Neural cell (in vitro differentiated cells): ENCODE measurements around the gene CTDSPL. TPM values are rescaled to one million over a fixed set of nuclear protein-coding genes. Genes with fewer than 3 reads are reported as not detected.

Experiments used
- H2AFZ ChIP-seq: fragments of 200-600, 300-800 bp; sonication (generic), shearing (Covaris generic); 2 replicates; pipeline ENCODE4 v1.6.0; 2014; ENCODE audit warnings: low read depth, mild to moderate bottlenecking, antibody characterized with exemption, low read length, moderate library complexity
- H3F3A ChIP-seq: fragments of 200-600 bp; shearing (Covaris generic); 2 replicates; pipeline ENCODE4 v1.6.1; 2016; ENCODE audit warnings: mild to moderate bottlenecking, moderate library complexity, mixed read lengths, antibody characterized with exemption, low read length; ENCODE audit not compliant: insufficient read depth, poor library complexity, severe bottlenecking
- H3K27ac ChIP-seq: fragments of 200-600, 300-800 bp; sonication (generic), shearing (Covaris generic); 2 replicates; pipeline ENCODE4 v1.5.1; 2014; ENCODE audit warnings: mild to moderate bottlenecking, low read length, moderate library complexity
- H3K27me3 ChIP-seq: fragments of 300-800, 200-600 bp; sonication (generic), shearing (Covaris generic); 2 replicates; pipeline ENCODE4 v1.6.0; 2014; ENCODE audit warnings: mild to moderate bottlenecking, low read depth, low read length, moderate library complexity; ENCODE audit not compliant: insufficient read depth
- H3K36me3 ChIP-seq: fragments of 300-800, 200-600 bp; sonication (generic), shearing (Covaris generic); 2 replicates; pipeline ENCODE4 v1.5.1; 2014; ENCODE audit warnings: mild to moderate bottlenecking, antibody characterized with exemption, low read length, moderate library complexity; ENCODE audit not compliant: insufficient read depth
- H3K4me2 ChIP-seq: fragments of 300-800, 200-600 bp; sonication (generic), shearing (Covaris generic); 2 replicates; pipeline ENCODE4 v1.6.0; 2014; ENCODE audit warnings: mild to moderate bottlenecking, low read length
- H3K4me3 ChIP-seq: fragments of 300-800, 200-600 bp; sonication (generic), shearing (Covaris generic); 2 replicates; pipeline ENCODE4 v1.5.1; 2014; ENCODE audit warnings: mild to moderate bottlenecking, low read length, moderate library complexity
- H3K79me2 ChIP-seq: fragments of 200-600 bp; shearing (Covaris generic); replicated peaks from 2 replicates; pipeline ENCODE4 v1.6.0; 2014; ENCODE audit warnings: mild to moderate bottlenecking, low read length, moderate library complexity; ENCODE audit not compliant: insufficient read depth
- H3K9ac ChIP-seq: fragments of 300-800, 200-600 bp; sonication (generic), shearing (Covaris generic); 2 replicates; pipeline ENCODE4 v1.6.1; 2016; ENCODE audit warnings: mild to moderate bottlenecking, low read length, mixed read lengths
- H3K9me2 ChIP-seq: fragments of 200-600 bp; shearing (Covaris generic); 2 replicates; pipeline ENCODE4 v1.6.1; 2016; ENCODE audit warnings: mild to moderate bottlenecking, low read length, mixed read lengths; ENCODE audit not compliant: insufficient read depth
- H3K9me3 ChIP-seq: fragments of 200-600, 300-800 bp; sonication (generic), shearing (Covaris generic); 2 replicates; pipeline ENCODE4 v1.6.1; 2016; ENCODE audit warnings: mild to moderate bottlenecking, mixed run types, low read length, moderate library complexity, mixed read lengths
- H4K20me1 ChIP-seq: fragments of 200-600 bp; shearing (Covaris generic); 2 replicates; pipeline ENCODE4 v1.6.1; 2016; ENCODE audit warnings: mild to moderate bottlenecking, mixed run types; ENCODE audit not compliant: insufficient read depth
- CTCF ChIP-seq: fragments of 450-650 bp; IDR thresholded peaks from 2 replicates; pipeline ENCODE4 v1.5.1; 2014; ENCODE audit warnings: antibody characterized with exemption, mild to moderate bottlenecking, moderate library complexity; ENCODE audit not compliant: poor library complexity, severe bottlenecking
- EP300 ChIP-seq: fragments of 450-650 bp; conservative IDR thresholded peaks from 2 replicates; pipeline ENCODE4 v1.6.1; 2014; ENCODE audit warnings: antibody characterized with exemption, mild to moderate bottlenecking, moderate library complexity; ENCODE audit not compliant: poor library complexity, severe bottlenecking
- EZH2 ChIP-seq: fragments of 200-600, 300-800 bp; shearing (Covaris generic), sonication (generic); IDR thresholded peaks from 2 replicates; pipeline ENCODE4 v1.6.1; 2014; ENCODE audit warnings: antibody characterized with exemption, low read length, borderline replicate concordance, mild to moderate bottlenecking; ENCODE audit not compliant: insufficient read depth, poor library complexity, severe bottlenecking
- MXI1 ChIP-seq: fragments of 450-650 bp; conservative IDR thresholded peaks from 2 replicates; pipeline ENCODE4 v1.6.1; 2014; ENCODE audit warnings: antibody characterized with exemption, mild to moderate bottlenecking; ENCODE audit not compliant: poor library complexity, severe bottlenecking
- POLR2AphosphoS5 ChIP-seq: IDR thresholded peaks from 2 replicates; pipeline ENCODE4 v1.6.1; 2012
- RAD21 ChIP-seq: fragments of 450-650 bp; conservative IDR thresholded peaks from 2 replicates; pipeline ENCODE4 v1.6.1; 2014; ENCODE audit warnings: antibody characterized with exemption, mild to moderate bottlenecking, moderate library complexity
- REST ChIP-seq: IDR thresholded peaks from 2 replicates; pipeline ENCODE4 v1.6.1; 2012; ENCODE audit warnings: borderline replicate concordance
- SMC3 ChIP-seq: fragments of 450-650 bp; conservative IDR thresholded peaks from 2 replicates; pipeline ENCODE4 v1.6.1; 2014; ENCODE audit warnings: antibody characterized with exemption, mild to moderate bottlenecking, moderate library complexity; ENCODE audit not compliant: poor library complexity
- TAF1 ChIP-seq: IDR thresholded peaks from 2 replicates; pipeline ENCODE4 v1.6.1; 2012; ENCODE audit warnings: low read depth
- polyA plus RNA-seq: library from polyadenylated mRNA; depleted of rRNA; stranded (reverse); fragments of >200 nt; gene quantifications from 2 replicates; pipeline ENCODE4 v1.2.3, GENCODE V29; 2014

Gene CTDSPL
- polyA plus RNA-seq, 1 donor from 2014 or later = 17.0 TPM

- TF ChIP-seq TAF1 = no peak
- no peak for TF ChIP-seq RAD21
- no peak for TF ChIP-seq REST
- no peak for TF ChIP-seq MXI1
- no peak for TF ChIP-seq EZH2
- no peaks in the 10 kb centered on the region for H3F3A ChIP-seq
- no peaks in the 10 kb centered on the region for H3K36me3 ChIP-seq
- H3K9me3 ChIP-seq = no peaks in the 10 kb centered on the region
- H3K79me2 ChIP-seq = no peaks in the 10 kb centered on the region
- H3K27ac ChIP-seq = no peak overlapping the region
- no peaks in the 10 kb centered on the region for H3K9me2 ChIP-seq
- H3K4me3 ChIP-seq = no peak overlapping the region
- no peak overlapping the region for H2AFZ ChIP-seq
- no peak overlapping the region for H3K4me2 ChIP-seq
- no peak overlapping the region for H3K9ac ChIP-seq
- H4K20me1 ChIP-seq = no peaks in the 10 kb centered on the region
- no peaks in the 10 kb centered on the region for H3K27me3 ChIP-seq
Observed at GRCh38 chr3:37964716-37965115, 103.0 kb downstream of the CTDSPL start.

GRCh38 chr3:37967260-37967881, 105.7 kb downstream of the CTDSPL start:
- H3K9me2 ChIP-seq = no peaks in the 10 kb centered on the region
- TF ChIP-seq TAF1 = no peak
- no peak for TF ChIP-seq POLR2AphosphoS5
- no peak for TF ChIP-seq EP300
- no peak for TF ChIP-seq EZH2
- no peak for TF ChIP-seq RAD21
- no peak for TF ChIP-seq MXI1
- no peak for TF ChIP-seq REST
- TF ChIP-seq CTCF = no peak
- no peak for TF ChIP-seq SMC3
- no peak overlapping the region for H3K27ac ChIP-seq
- H3K4me3 ChIP-seq = no peak overlapping the region
- H4K20me1 ChIP-seq = no peaks in the 10 kb centered on the region
- no peak overlapping the region for H2AFZ ChIP-seq
- no peaks in the 10 kb centered on the region for H3F3A ChIP-seq
- H3K9me3 ChIP-seq = no peaks in the 10 kb centered on the region
- no peaks in the 10 kb centered on the region for H3K36me3 ChIP-seq
- no peak overlapping the region for H3K9ac ChIP-seq
- no peak overlapping the region for H3K4me2 ChIP-seq
- H3K79me2 ChIP-seq = no peaks in the 10 kb centered on the region
- H3K27me3 ChIP-seq = no peaks in the 10 kb centered on the region
